ENCODE measurements around the gene C1orf167. TPM values are rescaled to one million over a fixed set of nuclear protein-coding genes. Genes with fewer than 3 reads are reported as not detected.
A peak's percentile ranks its signal among the peaks of the same experiment; 100 is the strongest.

The C1orf167 gene
- total RNA-seq, 6 donors from 2014 or later = 1.0 to 14.3 (median 8.8) TPM

- no peaks in the 10 kb centered on the region for H3K36me3 ChIP-seq
- H3K27me3 ChIP-seq = no peaks in the 10 kb centered on the region
- peak overlapping the region in 1 of 4 donors; percentile 41 for H3K4me3 ChIP-seq
- no peak for TF ChIP-seq EP300 (IDR thresholded peaks at IDR 0.05)
- no peak for TF ChIP-seq POLR2A (IDR thresholded peaks at IDR 0.05)
- no peak for TF ChIP-seq POLR2AphosphoS5 (IDR thresholded peaks at IDR 0.05)
- no peak for TF ChIP-seq CTCF (IDR thresholded peaks at IDR 0.05)
- peak in 1 of 2 donors; percentile 12 for ATAC-seq (ENCODE audit: low FRiP score in 2 of 2)
- DNase-seq = peak in 1 of 2 donors; percentile 45
- no peaks in the 10 kb centered on the region for H3K9me3 ChIP-seq
- peaks cover 39 to 47% (median 43%) of the 10 kb centered on the region in 4 donors for H3K4me1 ChIP-seq
- H3K27ac ChIP-seq = peak overlapping the region; percentile 39 to 96 (median 82)
- 32 to 41% methylated on average over 24 to 26 of the region's 26 CpGs for WGBS, 2 donors
Measured at GRCh38 chr1:11729498-11730428, 32.2 kb upstream of the C1orf167 start.

GRCh38 chr1:11730429-11730891 is 31.5 kb upstream of the C1orf167 start:
- Histone ChIP-seq H3K27me3 (no peaks in the 10 kb centered on the region), H3K4me1 (peaks cover 44 to 54% (median 49%) of the 10 kb centered on the region in 4 donors), H3K4me3 (peak overlapping the region in 2 of 4 donors; percentile 33 to 41), H3K9me3 (no peaks in the 10 kb centered on the region), H3K27ac (peak overlapping the region; percentile 78 to 96 (median 84)), H3K36me3 (no peaks in the 10 kb centered on the region)
- peak in 1 of 2 donors; percentile 83 for DNase-seq
- ATAC-seq (ENCODE audit: low FRiP score in 2 of 2) = peak; percentile 77 to 89
- WGBS, 2 donors = 0 to 8% methylated on average over 4 to 5 of the region's 5 CpGs
- peak in 1 of 4 donors; percentile 38 for TF ChIP-seq EP300 (IDR thresholded peaks at IDR 0.05)
- peak; percentile 77 to 80 for TF ChIP-seq POLR2AphosphoS5 (IDR thresholded peaks at IDR 0.05)
- peak in 1 of 6 experiments; percentile 9 for TF ChIP-seq CTCF (IDR thresholded peaks at IDR 0.05)
- TF ChIP-seq POLR2A (IDR thresholded peaks at IDR 0.05) = peak in 1 of 4 donors; percentile 36

- peak; percentile 51 to 82 for DNase-seq
- no peaks in the 10 kb centered on the region for H3K36me3 ChIP-seq
- TF ChIP-seq EP300 (IDR thresholded peaks at IDR 0.05) = no peak
- peak; percentile 67 to 81 for TF ChIP-seq POLR2AphosphoS5 (IDR thresholded peaks at IDR 0.05)
- peak in 1 of 4 donors; percentile 31 for TF ChIP-seq POLR2A (IDR thresholded peaks at IDR 0.05)
- no peak for TF ChIP-seq CTCF (IDR thresholded peaks at IDR 0.05)
- peak; percentile 52 to 72 for ATAC-seq (ENCODE audit: low FRiP score in 2 of 2)
- H3K27me3 ChIP-seq = no peaks in the 10 kb centered on the region
- 11 to 37% methylated on average over 15 to 16 of the region's 17 CpGs for WGBS, 2 donors
- H3K27ac ChIP-seq = peak overlapping the region; percentile 78 to 96 (median 84)
- peak overlapping the region in 3 of 4 donors; percentile 7 to 41 (median 33) for H3K4me3 ChIP-seq
- H3K9me3 ChIP-seq = no peaks in the 10 kb centered on the region
- H3K4me1 ChIP-seq = peaks cover 51 to 60% (median 53%) of the 10 kb centered on the region in 4 donors
Measured at GRCh38 chr1:11731691-11732283, 30.2 kb upstream of the C1orf167 start.

- TF ChIP-seq CTCF (IDR thresholded peaks at IDR 0.05) (no peak), EP300 (IDR thresholded peaks at IDR 0.05) (no peak), POLR2AphosphoS5 (IDR thresholded peaks at IDR 0.05) (no peak), POLR2A (IDR thresholded peaks at IDR 0.05) (no peak)
- Histone ChIP-seq H3K36me3 (no peaks in the 10 kb centered on the region), H3K9me3 (no peaks in the 10 kb centered on the region), H3K4me1 (peaks cover 64 to 76% (median 66%) of the 10 kb centered on the region in 4 donors), H3K27me3 (no peaks in the 10 kb centered on the region), H3K27ac (peak overlapping the region in 2 of 4 donors; percentile 86 to 96), H3K4me3 (no peak overlapping the region)
- no peak for ATAC-seq (ENCODE audit: low FRiP score in 2 of 2)
- 89 to 93% methylated on average over 3 of the region's 3 CpGs for WGBS, 2 donors
- DNase-seq = no peak
Measured at GRCh38 chr1:11733306-11733705, 28.7 kb upstream of the C1orf167 start.
